Common myeloid progenitor, CD34-positive (primary cell): Measurements from ENCODE around the gene VPS29.

ENCODE experiments used
- CTCF ChIA-PET: fragments of 350-600 bp; sonication (Branson Sonifier 250); formaldehyde crosslinking; loops from one replicate; lab custom pipeline; 2021; ENCODE audit warnings: antibody characterized with exemption; lab: Charles Lee
- POLR2A ChIA-PET: fragments of 350-600 bp; sonication (Branson Sonifier 250); formaldehyde crosslinking; loops from one replicate; lab custom pipeline; 2021; ENCODE audit warnings: antibody characterized with exemption; lab: Charles Lee
- DNase-seq, 3 donors: peaks; one replicate each; pipeline versions ENCODE4 v3.0.0 to v3.0.0-alpha.2; 2013
- H3K27ac ChIP-seq, 2 experiments: 1 replicate in 1 of 2; 2 replicates in 1 of 2; pipeline ENCODE4 v1.7.0; 2013; ENCODE audit warnings: inconsistent platforms in 2 of 2, low read length in 2 of 2, mild to moderate bottlenecking in 2 of 2, low read depth in 1 of 2, moderate library complexity in 1 of 2; ENCODE audit not compliant: severe bottlenecking in 2 of 2, insufficient read depth in 1 of 2, poor library complexity in 1 of 2
- H3K27me3 ChIP-seq, 5 experiments: replicated peaks in 2 of 5; 1 replicate in 3 of 5; 2 replicates in 2 of 5; pipeline versions ENCODE4 v1.6.1 to v1.7.0; 2013; ENCODE audit warnings: low read length in 4 of 5, mild to moderate bottlenecking in 2 of 5, moderate library complexity in 2 of 5, inconsistent platforms in 1 of 5; ENCODE audit not compliant: insufficient read depth in 5 of 5, control insufficient read depth in 4 of 5
- H3K36me3 ChIP-seq, 4 experiments: 1 replicate in 2 of 4; 2 replicates in 2 of 4; pipeline versions ENCODE4 v1.6.1 to v1.7.0; 2013; ENCODE audit warnings: low read length in 3 of 4, control low read depth in 1 of 4, mild to moderate bottlenecking in 1 of 4; ENCODE audit not compliant: control insufficient read depth in 4 of 4, insufficient read depth in 4 of 4
- H3K4me1 ChIP-seq, 4 experiments: 1 replicate in 3 of 4; 2 replicates in 1 of 4; pipeline versions ENCODE4 v1.6.1 to v1.7.1; 2013; ENCODE audit warnings: low read length in 3 of 4, mild to moderate bottlenecking in 3 of 4, control low read depth in 1 of 4, inconsistent platforms in 1 of 4, moderate library complexity in 1 of 4; ENCODE audit not compliant: control insufficient read depth in 4 of 4, insufficient read depth in 4 of 4; ENCODE audit errors: control extremely low read depth in 1 of 4
- H3K4me3 ChIP-seq, 7 experiments: 1 replicate in 4 of 7; 2 replicates in 3 of 7; pipeline versions ENCODE4 v1.5.1 to v1.7.0; 2013; ENCODE audit warnings: mild to moderate bottlenecking in 7 of 7, low read length in 6 of 7, moderate library complexity in 6 of 7, inconsistent platforms in 2 of 7, low read depth in 2 of 7, control low read depth in 1 of 7; ENCODE audit not compliant: insufficient read depth in 4 of 7, control insufficient read depth in 1 of 7; ENCODE audit errors: extremely low read depth in 1 of 7
- H3K9me3 ChIP-seq, 5 experiments: 1 replicate in 4 of 5; 2 replicates in 1 of 5; pipeline versions ENCODE4 v1.6.1 to v1.7.1; 2013; ENCODE audit warnings: low read length in 4 of 5, mild to moderate bottlenecking in 2 of 5, inconsistent platforms in 1 of 5, low read depth in 1 of 5, moderate library complexity in 1 of 5; ENCODE audit not compliant: control insufficient read depth in 4 of 5, insufficient read depth in 2 of 5; ENCODE audit errors: control extremely low read depth in 1 of 5
- WGBS: methylation state at CpG from one replicate; pipeline ENCODE4 v1.1.5; 2013; ENCODE audit not compliant: insufficient coverage; 5-methylcytosine and 5-hydroxymethylcytosine counted together

The VPS29 gene

GRCh38 chr12:110513842-110514241 is 11.9 kb upstream of the VPS29 start:
- 67% methylated on average over 3 of the region's 6 CpGs for WGBS
- no peaks in the 10 kb centered on the region for H3K9me3 ChIP-seq
- H3K27me3 ChIP-seq: no peaks in the 10 kb centered on the region
- CTCF ChIA-PET: interaction anchor here (0.6 to 12.3 kb wide), 11 partner anchors 12 to 314 kb away, joined by 3 to 125 read pairs (median 6); partner anchors contain the start of gene ARPC3
- no peaks in the 10 kb centered on the region for H3K36me3 ChIP-seq
- H3K27ac ChIP-seq: no peak overlapping the region
- no peaks in the 10 kb centered on the region for H3K4me1 ChIP-seq
- DNase-seq: no peak
- POLR2A ChIA-PET: interaction anchor here (0.6 kb wide), 1 partner anchor 90 kb away, joined by 3 read pairs; no protein-coding TSS in a partner anchor
- H3K4me3 ChIP-seq: no peak overlapping the region

GRCh38 chr12:110508071-110508586 is 6.2 kb upstream of the VPS29 start:
- Histone ChIP-seq H3K4me3 (no peak overlapping the region), H3K4me1 (no peaks in the 10 kb centered on the region), H3K27ac (no peak overlapping the region), H3K27me3 (no peaks in the 10 kb centered on the region), H3K36me3 (no peaks in the 10 kb centered on the region), H3K9me3 (no peaks in the 10 kb centered on the region)
- 100% methylated on average over 1 of the region's 4 CpGs for WGBS
- CTCF ChIA-PET: interaction anchor here (0.6 to 12.3 kb wide), 5 partner anchors 16 to 322 kb away, joined by 3 to 125 read pairs (median 3); partner anchors contain the start of gene ARPC3
- DNase-seq: no peak
- POLR2A ChIA-PET: no interaction called here

- POLR2A ChIA-PET: no interaction called here
Observed at GRCh38 chr12:110505332-110505731, 3.4 kb upstream of the VPS29 start.

GRCh38 chr12:110503432-110503831 is 1.5 kb upstream of the VPS29 start:
- H3K27ac ChIP-seq: no peak overlapping the region
- H3K9me3 ChIP-seq: no peaks in the 10 kb centered on the region
- no CpG with 5 or more reads among the region's 1 CpG for WGBS
- CTCF ChIA-PET: interaction anchor here (0.9 to 1.0 kb wide), 3 partner anchors 36 to 54 kb away, joined by 3 read pairs; partner anchors contain the start of gene ARPC3
- peaks cover 14 to 34% (median 28%) of the 10 kb centered on the region in 4 experiments for H3K4me1 ChIP-seq
- H3K36me3 ChIP-seq: peaks cover 0 to 2% (median 0%) of the 10 kb centered on the region in 4 experiments
- no peak overlapping the region for H3K4me3 ChIP-seq
- DNase-seq: no peak
- POLR2A ChIA-PET: interaction anchor here (0.5 to 0.6 kb wide), 2 partner anchors 23 to 25 kb away, joined by 4 read pairs; no protein-coding TSS in a partner anchor
- no peaks in the 10 kb centered on the region for H3K27me3 ChIP-seq

More at GRCh38 chr12:110505332-110505731, 3.4 kb upstream of the VPS29 start:
- no peak overlapping the region for H3K4me3 ChIP-seq
- no peaks in the 10 kb centered on the region for H3K27me3 ChIP-seq
- CTCF ChIA-PET: interaction anchor here (0.6 to 1.7 kb wide), 3 partner anchors 22 to 97 kb away, joined by 3 to 8 read pairs (median 3); no protein-coding TSS in a partner anchor
- no CpG with 5 or more reads among the region's 3 CpGs for WGBS
- H3K27ac ChIP-seq: no peak overlapping the region
- H3K4me1 ChIP-seq: peaks cover 5 to 19% (median 15%) of the 10 kb centered on the region in 4 experiments
- no peak for DNase-seq
- no peaks in the 10 kb centered on the region for H3K36me3 ChIP-seq
- H3K9me3 ChIP-seq: no peaks in the 10 kb centered on the region

GRCh38 chr12:110501399-110501751 is 536 bp downstream of the VPS29 start:
- Histone ChIP-seq H3K27me3 (no peaks in the 10 kb centered on the region), H3K4me3 (peak overlapping the region; percentile 63 to 93 (median 89)), H3K4me1 (peaks cover 14 to 34% (median 28%) of the 10 kb centered on the region in 4 experiments), H3K36me3 (peaks cover 0 to 4% (median 2%) of the 10 kb centered on the region in 4 experiments), H3K27ac (peak overlapping the region; percentile 93 to 98), H3K9me3 (no peaks in the 10 kb centered on the region)
- POLR2A ChIA-PET: interaction anchor here (0.6 to 2.0 kb wide), 4 partner anchors 32 to 918 kb away, joined by 3 to 19 read pairs (median 4); partner anchors contain the start of genes ARPC3, FAM216A and GPN3
- CTCF ChIA-PET: interaction anchor here (1.2 to 4.4 kb wide), 5 partner anchors 15 to 78 kb away, joined by 3 to 23 read pairs (median 7); partner anchors contain the start of genes ARPC3, FAM216A and GPN3
- WGBS: under 1% methylated on average over 17 of the region's 17 CpGs
- peak in 1 of 3 donors; percentile 54 for DNase-seq

GRCh38 chr12:110498984-110499706 is 2.8 kb downstream of the VPS29 start:
- Histone ChIP-seq H3K9me3 (no peaks in the 10 kb centered on the region), H3K4me3 (peak overlapping the region in 1 of 7 experiments; percentile 37), H3K27ac (peak overlapping the region; percentile 8 to 98), H3K27me3 (no peaks in the 10 kb centered on the region), H3K36me3 (peaks cover 6 to 18% (median 16%) of the 10 kb centered on the region in 4 experiments), H3K4me1 (peaks cover 14 to 34% (median 28%) of the 10 kb centered on the region in 4 experiments)
- ChIA-PET POLR2A (no interaction called here), CTCF (interaction anchor here (0.9 to 4.4 kb wide), 4 partner anchors 12 to 101 kb away, joined by 3 to 23 read pairs (median 4); partner anchors contain the start of genes ARPC3, FAM216A and GPN3)
- WGBS: no CpG with 5 or more reads among the region's 4 CpGs
- DNase-seq: peak; percentile 10 to 64 (median 63)
